Stimulated activated CD4-positive, alpha-beta T cell treated with anti-CD3 and anti-CD28 coated beads, Interleukin-4, amount 100 ng/mL, for 1 hour (primary cell): ENCODE data around the gene NCAM1.

Experiments
- DNase-seq: peaks from one replicate; pipeline ENCODE4 v3.0.0-alpha.2; 2020

The NCAM1 gene

GRCh38 chr11:112971195-112971594, 10.0 kb downstream of the NCAM1 start:
- DNase-seq, result no peak

- DNase-seq, result no peak
These were observed 10.6 kb downstream of the NCAM1 start for GRCh38 chr11:112971827-112972226.

GRCh38 chr11:112972399-112973145, 11.4 kb downstream of the NCAM1 start:
- DNase-seq, result no peak

- DNase-seq, result no peak
These were observed 13.8 kb downstream of the NCAM1 start for GRCh38 chr11:112975051-112975450.

- no peak for DNase-seq
These were observed 14.3 kb downstream of the NCAM1 start for GRCh38 chr11:112975493-112975892.

GRCh38 chr11:112977755-112978154, 16.5 kb downstream of the NCAM1 start:
- DNase-seq, result no peak

GRCh38 chr11:112983887-112984286, 22.7 kb downstream of the NCAM1 start:
- DNase-seq, result no peak

- DNase-seq, result no peak
These were observed 28.0 kb downstream of the NCAM1 start for GRCh38 chr11:112989198-112989597.

- DNase-seq, result no peak
These were observed 32.6 kb downstream of the NCAM1 start for GRCh38 chr11:112993808-112994207.

GRCh38 chr11:112995423-112996090, 34.3 kb downstream of the NCAM1 start:
- no peak for DNase-seq

- no peak for DNase-seq
These were observed 35.8 kb downstream of the NCAM1 start for GRCh38 chr11:112996994-112997393.

GRCh38 chr11:112997857-112998466, 36.7 kb downstream of the NCAM1 start:
- DNase-seq, result no peak

- no peak for DNase-seq
These were observed 38.3 kb downstream of the NCAM1 start for GRCh38 chr11:112999520-112999919.

- DNase-seq, result no peak
These were observed 40.5 kb downstream of the NCAM1 start for GRCh38 chr11:113001709-113002108.

- no peak for DNase-seq
These were observed 45.8 kb downstream of the NCAM1 start for GRCh38 chr11:113006896-113007445.

- DNase-seq, result no peak
These were observed 53.3 kb downstream of the NCAM1 start for GRCh38 chr11:113014262-113015097.

GRCh38 chr11:113015098-113015455, 53.9 kb downstream of the NCAM1 start:
- no peak for DNase-seq

GRCh38 chr11:113016905-113017304, 55.7 kb downstream of the NCAM1 start:
- no peak for DNase-seq

GRCh38 chr11:113018913-113019312, 57.7 kb downstream of the NCAM1 start:
- DNase-seq, result no peak

GRCh38 chr11:113019711-113020110, 58.5 kb downstream of the NCAM1 start:
- DNase-seq, result no peak

- DNase-seq, result no peak
These were observed 59.9 kb downstream of the NCAM1 start for GRCh38 chr11:113021111-113021510.

GRCh38 chr11:113022262-113022661, 61.0 kb downstream of the NCAM1 start:
- no peak for DNase-seq

- no peak for DNase-seq
These were observed 62.0 kb downstream of the NCAM1 start for GRCh38 chr11:113023228-113023627.
